HG03442 (cell line): ENCODE measurements around the gene TRIM68.

Source experiments
- ATAC-seq: cut with Tn5 transposase; IDR thresholded peaks from one replicate; pipeline ENCODE4 v1.9.1; 2021; ENCODE audit warnings: mild to moderate bottlenecking, moderate library complexity; ENCODE audit not compliant: unreplicated experiment

TRIM68 gene

GRCh38 chr11:4607096-4607495, 935 bp downstream of the TRIM68 start:
- no peak for ATAC-seq

DNA sequence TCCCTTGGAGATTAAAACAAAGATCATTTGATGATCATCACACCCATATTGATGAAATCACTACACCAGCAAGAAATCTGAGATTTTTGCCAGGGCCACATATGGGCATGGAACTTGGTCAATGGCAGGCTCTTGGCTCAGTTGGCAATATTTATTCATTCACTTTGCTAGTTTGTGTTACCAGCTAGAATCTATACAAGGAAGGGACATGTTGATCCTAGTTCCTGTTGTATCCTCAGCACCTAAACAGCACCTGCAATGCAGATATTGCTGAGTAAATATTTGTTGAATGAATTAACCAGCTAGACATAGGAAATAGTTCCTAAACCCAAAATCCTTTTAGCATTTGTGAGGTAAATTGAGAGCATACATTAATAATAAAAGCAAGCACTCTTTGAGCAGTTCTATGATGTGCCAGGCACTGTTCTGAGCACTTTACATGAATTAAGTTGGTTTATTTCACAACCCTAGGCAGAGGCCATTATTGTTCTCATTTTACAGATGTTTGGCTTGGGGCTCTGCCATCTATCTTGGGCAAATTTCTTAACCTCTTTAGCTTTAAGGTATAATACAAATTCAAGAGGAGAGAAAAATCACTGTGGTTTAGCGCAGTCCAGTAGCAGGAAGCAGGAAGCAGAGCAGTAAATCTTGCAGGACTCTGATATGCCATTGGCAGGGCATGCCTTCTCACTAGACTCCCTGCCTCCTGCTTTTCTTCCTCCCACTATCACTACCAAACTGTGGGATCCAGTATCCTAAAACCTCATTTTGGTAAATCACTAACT, 1.6 kb downstream of the TRIM68 start:
- no peak for ATAC-seq

- no peak for ATAC-seq
Measured at GRCh38 chr11:4605057-4605456, 3.0 kb downstream of the TRIM68 start.

DNA sequence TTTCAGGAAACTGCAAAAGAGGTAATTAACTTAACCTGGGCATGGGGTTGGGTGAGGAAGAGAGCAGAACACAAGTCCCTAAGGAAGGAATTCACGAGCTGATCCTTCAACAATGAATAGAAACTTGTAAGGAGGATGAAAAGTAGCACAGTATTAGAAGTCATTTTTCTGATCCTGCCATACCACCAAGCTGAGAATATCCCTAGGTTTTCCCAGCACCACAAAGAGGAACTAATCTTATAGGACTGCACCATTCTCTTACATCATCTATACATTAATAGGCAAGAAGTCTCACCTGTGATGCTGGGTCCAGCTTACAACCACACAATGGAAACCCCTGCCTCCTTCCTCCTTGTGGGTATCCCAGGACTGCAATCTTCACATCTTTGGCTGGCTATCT, 14.3 kb downstream of the TRIM68 start, which contains the start of gene OR52I1:
OR52I1 (plus strand) TSS at position 301 of the 400 bp plus-strand sequence; CDS start at position 301, 0 bp downstream.
- ATAC-seq = no peak

DNA sequence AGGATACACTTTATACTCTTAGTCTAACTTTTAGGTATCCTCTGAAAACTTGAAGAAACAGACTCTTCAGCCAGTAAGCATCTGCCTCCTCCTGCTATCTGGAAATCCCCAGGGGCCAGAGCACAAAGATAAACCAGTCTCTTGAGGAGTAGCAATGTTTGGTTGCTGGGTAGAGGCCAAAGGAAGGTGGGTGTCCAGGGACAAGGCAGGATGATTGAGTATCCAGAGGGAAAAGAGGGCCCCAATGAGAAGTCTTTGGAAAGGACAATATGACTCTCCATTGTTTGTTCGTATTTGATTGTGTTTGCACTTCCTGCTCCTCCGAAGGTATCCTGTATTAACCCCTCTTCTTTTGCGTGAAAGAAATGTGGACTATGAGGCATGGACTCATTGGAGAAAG, 19.0 kb downstream of the TRIM68 start:
- ATAC-seq = no peak

GRCh38 chr11:4581443-4581842, 26.6 kb downstream of the TRIM68 start, which contains the start of gene OR52I2:
Gene OR52I2 (plus strand): TSS chr11:4581743.
- ATAC-seq = no peak

GRCh38 chr11:4580124-4580523, 27.9 kb downstream of the TRIM68 start:
- ATAC-seq = no peak

DNA sequence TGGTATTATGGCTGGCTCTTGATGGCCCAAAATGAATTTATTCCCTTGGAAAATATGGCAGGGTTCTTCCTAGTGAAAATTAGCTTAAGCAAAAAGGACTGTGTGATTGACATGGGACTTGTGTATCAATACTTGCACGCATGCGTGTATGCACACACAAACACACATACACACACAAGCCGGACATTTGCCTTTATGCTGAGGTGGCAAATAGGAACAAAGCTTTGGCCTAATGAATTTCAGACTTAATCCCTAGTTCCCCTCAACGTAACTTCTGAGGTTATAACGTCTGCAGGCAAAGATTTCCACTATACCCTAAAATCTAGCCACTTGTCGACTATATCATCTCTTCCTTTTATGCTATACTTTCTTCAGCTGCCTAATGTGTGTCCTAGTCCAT, 29.4 kb downstream of the TRIM68 start:
- ATAC-seq = no peak

- no peak for ATAC-seq
Measured at GRCh38 chr11:4577761-4578160, 30.3 kb downstream of the TRIM68 start.

- ATAC-seq = no peak
Measured at GRCh38 chr11:4576880-4577279, 31.2 kb downstream of the TRIM68 start.

DNA sequence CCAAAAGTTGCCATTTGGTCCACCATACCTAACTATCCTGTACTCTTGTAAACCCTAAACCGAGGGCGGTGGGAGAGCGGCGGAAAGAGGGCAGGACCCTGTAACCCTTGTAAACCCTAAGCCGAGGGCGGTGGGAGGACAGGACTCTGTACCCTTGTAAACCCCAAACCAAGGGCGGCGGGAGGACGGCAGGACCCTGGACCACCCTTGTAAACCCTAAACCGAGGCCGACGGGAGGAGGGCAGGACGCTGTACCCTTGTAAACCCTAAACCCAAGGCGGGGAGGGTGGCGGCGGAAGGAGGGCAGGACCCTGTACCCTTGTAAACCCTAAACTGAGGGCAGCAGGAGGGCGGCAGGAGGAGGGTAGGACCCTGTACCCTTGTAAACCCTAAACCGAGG, 39.0 kb downstream of the TRIM68 start:
- no peak for ATAC-seq

DNA sequence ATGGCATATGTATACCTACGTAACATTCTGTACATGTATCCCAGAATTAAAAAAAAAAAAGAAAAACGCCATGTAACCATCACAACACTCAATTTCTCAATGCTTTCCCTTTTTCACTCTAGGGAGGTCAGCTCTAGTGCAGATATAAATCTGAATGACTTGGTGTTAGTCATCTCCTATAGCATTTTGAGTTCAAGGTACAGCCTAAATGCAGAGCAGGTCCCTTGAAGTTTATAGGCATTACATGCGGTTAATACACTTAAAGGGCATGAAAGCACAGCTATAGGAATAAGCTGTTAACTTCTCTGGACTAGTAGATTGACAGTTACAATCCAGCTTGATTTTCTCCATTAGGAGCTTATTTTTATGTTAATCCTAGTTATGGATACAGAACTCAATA, 42.7 kb downstream of the TRIM68 start:
- no peak for ATAC-seq

GRCh38 chr11:4560467-4560866, 47.6 kb downstream of the TRIM68 start:
- no peak for ATAC-seq

DNA sequence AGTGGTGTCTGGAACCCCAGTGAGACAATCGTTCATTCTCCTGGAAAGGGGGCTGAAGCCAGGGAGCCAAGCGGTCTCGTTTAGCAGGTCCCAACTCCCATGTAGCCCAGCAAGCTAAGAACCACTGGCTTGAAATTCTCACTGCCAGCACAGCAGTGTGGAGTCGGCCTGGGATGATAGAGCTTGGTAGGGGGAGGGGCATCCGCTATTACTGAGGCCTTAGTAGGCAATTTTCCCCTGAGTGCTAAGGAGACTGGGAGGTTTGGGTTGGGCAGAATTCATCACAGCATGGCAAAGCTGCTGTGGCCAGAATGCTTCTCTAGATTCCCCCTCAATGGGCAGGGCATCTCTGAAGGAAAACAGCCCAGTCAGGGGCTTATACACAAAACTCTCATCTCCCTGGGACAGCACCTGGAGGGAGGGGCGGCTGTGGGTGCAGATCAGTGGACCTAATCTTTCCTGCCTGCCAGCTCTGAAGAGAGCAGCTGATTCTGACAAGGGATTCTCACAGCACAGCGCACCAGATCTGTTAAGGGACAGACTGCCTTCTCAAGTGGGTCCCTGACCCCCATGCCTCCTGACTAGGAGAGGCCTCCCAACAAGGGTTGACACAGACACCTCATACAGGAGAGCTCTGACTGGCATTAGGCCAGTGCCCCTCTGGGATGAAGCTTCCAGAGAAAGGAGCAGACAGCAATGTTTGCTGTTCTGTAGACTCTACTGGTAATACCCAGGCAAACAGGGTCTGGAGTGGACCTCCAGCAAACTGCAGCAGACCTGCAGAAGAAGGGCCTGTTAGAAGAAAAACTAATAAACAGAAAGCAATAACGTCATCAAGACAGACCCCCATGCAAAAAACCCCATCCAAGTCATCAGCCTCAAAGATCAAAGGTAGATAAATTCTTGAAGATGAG, 48.2 kb downstream of the TRIM68 start:
- no peak for ATAC-seq

GRCh38 chr11:4551346-4551979, 56.6 kb downstream of the TRIM68 start:
- ATAC-seq = no peak
